Mucosa of descending colon (tissue), 3 donors: ENCODE results near the gene NFATC3. TPM values are rescaled to one million over a fixed set of nuclear protein-coding genes. Genes with fewer than 3 reads are reported as not detected.

Experiments used
- ATAC-seq: fragments of 200-7000 bp; cut with Tn5 transposase; one replicate; pipeline ENCODE4 v1.9.1; 2020; ENCODE audit warnings: mild to moderate bottlenecking, moderate library complexity
- DNase-seq, 3 donors: peaks; one replicate each; pipeline ENCODE4 v3.0.0-alpha.2; 2020
- H3K36me3 ChIP-seq: fragments of 200-600 bp; one replicate; pipeline ENCODE4 v1.8.0; 2021; ENCODE audit warnings: low read depth, mild to moderate bottlenecking
- H3K4me1 ChIP-seq: fragments of 200-600 bp; one replicate; pipeline ENCODE4 v1.8.0; 2021; ENCODE audit warnings: low read depth, mild to moderate bottlenecking
- H3K4me3 ChIP-seq: fragments of 200-600 bp; one replicate; pipeline ENCODE4 v1.8.0; 2021; ENCODE audit warnings: mild to moderate bottlenecking
- H3K9me3 ChIP-seq: fragments of 200-600 bp; one replicate; pipeline ENCODE4 v1.8.0; 2021; ENCODE audit warnings: mild to moderate bottlenecking
- CTCF ChIP-seq: fragments of 200-600 bp; IDR thresholded peaks from one replicate; pipeline ENCODE4 v1.8.0; 2022; ENCODE audit warnings: antibody characterized with exemption, mild to moderate bottlenecking
- intact Hi-C, 2 donors: fragments of 100-400 bp; cut with DNase I in 1 of 2; cut with micrococcal nuclease in 1 of 2; formaldehyde crosslinking; loops; one replicate each; pipeline versions ENCODE4 v1.11.0 to v1.11.1; 2022; cut with DNase I, micrococcal nuclease
- total RNA-seq, 3 donors: library from RNA; stranded (reverse); fragmentation: NEBNext Ultra II Directional in 2 of 3; extraction: Animal tissue kit (Norgen Biotek cat#: 25700) in 2 of 3; gene quantifications; one replicate each; pipeline versions ENCODE4 v1.2.1 to v1.2.4, GENCODE V29; 2021 to 2023
- donor health status: DM: no; HTN: no; CAD: no; lungs with moderate emphysema.
- donor health status: DM: no; HTN: no; CAD: no.
- donor health status: DM: no; HTN: yes; CAD: no.

NFATC3 gene
- total RNA-seq, 3 donors from 2014 or later: 24.2 to 44.0 (median 25.5) TPM

GRCh38 chr16:68238029-68238345 is 152.8 kb downstream of the NFATC3 start:
- TF ChIP-seq CTCF: no peak
- DNase-seq: no peak
- Histone ChIP-seq H3K36me3 (peaks cover 3% of the 10 kb centered on the region), H3K9me3 (no peaks in the 10 kb centered on the region), H3K4me3 (peak overlapping the region; percentile 21), H3K4me1 (peaks cover 21% of the 10 kb centered on the region)
- intact Hi-C loops: no loop called here
- ATAC-seq: no peak

GRCh38 chr16:68242085-68242484 is 156.9 kb downstream of the NFATC3 start:
- peaks cover 30% of the 10 kb centered on the region for H3K4me1 ChIP-seq
- DNase-seq: peak in 1 of 3 donors; percentile 14
- no peak overlapping the region for H3K4me3 ChIP-seq
- no peaks in the 10 kb centered on the region for H3K36me3 ChIP-seq
- intact Hi-C loops: loop anchor here in 1 of 2 donors (5.0 kb wide), 1 partner anchor 85 kb away; no protein-coding TSS in a partner anchor
- TF ChIP-seq CTCF: no peak
- no peak for ATAC-seq
- H3K9me3 ChIP-seq: no peaks in the 10 kb centered on the region

GRCh38 chr16:68242926-68243858 is 158.0 kb downstream of the NFATC3 start:
- Histone ChIP-seq H3K36me3 (no peaks in the 10 kb centered on the region), H3K4me3 (no peak overlapping the region), H3K4me1 (peaks cover 26% of the 10 kb centered on the region), H3K9me3 (no peaks in the 10 kb centered on the region)
- no peak for ATAC-seq
- DNase-seq: peak in 1 of 3 donors; percentile 40
- no peak for TF ChIP-seq CTCF
- intact Hi-C loops: loop anchor here in 1 of 2 donors (5.0 kb wide), 1 partner anchor 84 kb away; no protein-coding TSS in a partner anchor

GRCh38 chr16:68244481-68244902 is 159.3 kb downstream of the NFATC3 start:
- ATAC-seq: peak; percentile 2

More at GRCh38 chr16:68244481-68244902, 159.3 kb downstream of the NFATC3 start:
- DNase-seq: peak in 2 of 3 donors; percentile 52 to 58
- Histone ChIP-seq H3K4me3 (peak overlapping the region; percentile 64), H3K4me1 (peaks cover 26% of the 10 kb centered on the region), H3K9me3 (no peaks in the 10 kb centered on the region), H3K36me3 (no peaks in the 10 kb centered on the region)
- intact Hi-C loops: loop anchor here in 1 of 2 donors (5.0 kb wide), 1 partner anchor 83 kb away; no protein-coding TSS in a partner anchor
- no peak for TF ChIP-seq CTCF
